ENCODE results near the gene THAP9.
"Not testable (repeated sequence)": the region's sequence is repeated elsewhere in the genome, so short reads cannot be mapped to it uniquely, and the experiment has no call there.

The THAP9 gene

DNA sequence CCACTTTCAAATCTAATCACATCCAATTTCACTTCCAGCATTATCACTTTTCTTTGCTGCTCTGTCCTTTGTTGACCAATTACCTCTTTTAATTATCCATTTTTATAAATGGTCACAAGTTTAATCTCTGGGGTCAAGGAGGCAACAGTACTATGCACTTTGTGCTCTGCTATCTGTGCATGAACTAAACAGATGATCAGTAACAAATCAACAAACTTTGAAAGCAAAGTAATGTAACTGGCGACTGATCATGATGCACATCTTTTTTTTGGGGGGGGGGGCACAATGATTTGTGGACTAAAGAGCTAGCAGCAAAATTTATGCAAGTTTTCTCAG, 8.1 kb upstream of the THAP9 start:
- DNase-seq (ENCODE audit: low read depth in 2 of 2, low spot score in 1 of 2), result no peak

DNA sequence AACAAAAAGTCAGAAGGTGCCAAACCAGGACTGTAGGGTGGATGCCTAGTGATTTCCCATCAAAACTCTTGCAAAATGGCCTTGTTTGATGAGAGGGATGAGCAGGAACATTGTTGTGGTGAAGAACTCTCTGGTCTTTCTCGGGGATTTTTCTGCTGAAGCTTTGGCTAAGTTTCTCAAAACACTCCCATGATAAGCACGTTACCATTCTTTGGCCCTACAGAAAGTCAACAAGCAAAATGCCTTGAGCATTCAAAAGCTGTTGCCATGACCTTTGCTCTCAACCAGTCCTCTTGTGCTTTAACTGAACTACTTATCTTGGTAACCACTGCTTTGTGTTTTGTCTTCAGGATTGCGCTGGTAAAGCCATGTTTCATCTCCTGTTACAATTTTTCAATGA, 6.6 kb upstream of the THAP9 start:
- no peak for DNase-seq (ENCODE audit: low read depth in 2 of 2, low spot score in 1 of 2)

DNA sequence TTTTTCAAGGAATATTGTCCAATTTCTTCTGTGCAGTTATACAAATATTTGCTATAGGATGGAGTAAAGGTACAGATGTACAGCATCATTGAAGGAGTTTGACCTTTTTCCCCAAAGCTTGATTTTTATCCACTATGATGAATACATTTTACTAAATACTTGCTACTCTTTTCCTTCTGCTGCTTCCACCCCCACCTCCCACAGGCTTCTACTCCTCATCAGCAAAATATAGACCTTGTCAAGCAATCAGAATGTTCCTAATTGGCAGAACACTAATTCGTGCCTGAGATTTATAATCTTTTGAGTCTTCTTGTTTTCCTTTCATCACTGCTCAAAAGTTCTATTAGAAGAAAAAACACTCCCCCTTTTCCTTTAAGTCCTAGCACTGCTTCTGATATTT, 3.8 kb upstream of the THAP9 start:
- no peak for DNase-seq (ENCODE audit: low read depth in 2 of 2, low spot score in 1 of 2)

DNA sequence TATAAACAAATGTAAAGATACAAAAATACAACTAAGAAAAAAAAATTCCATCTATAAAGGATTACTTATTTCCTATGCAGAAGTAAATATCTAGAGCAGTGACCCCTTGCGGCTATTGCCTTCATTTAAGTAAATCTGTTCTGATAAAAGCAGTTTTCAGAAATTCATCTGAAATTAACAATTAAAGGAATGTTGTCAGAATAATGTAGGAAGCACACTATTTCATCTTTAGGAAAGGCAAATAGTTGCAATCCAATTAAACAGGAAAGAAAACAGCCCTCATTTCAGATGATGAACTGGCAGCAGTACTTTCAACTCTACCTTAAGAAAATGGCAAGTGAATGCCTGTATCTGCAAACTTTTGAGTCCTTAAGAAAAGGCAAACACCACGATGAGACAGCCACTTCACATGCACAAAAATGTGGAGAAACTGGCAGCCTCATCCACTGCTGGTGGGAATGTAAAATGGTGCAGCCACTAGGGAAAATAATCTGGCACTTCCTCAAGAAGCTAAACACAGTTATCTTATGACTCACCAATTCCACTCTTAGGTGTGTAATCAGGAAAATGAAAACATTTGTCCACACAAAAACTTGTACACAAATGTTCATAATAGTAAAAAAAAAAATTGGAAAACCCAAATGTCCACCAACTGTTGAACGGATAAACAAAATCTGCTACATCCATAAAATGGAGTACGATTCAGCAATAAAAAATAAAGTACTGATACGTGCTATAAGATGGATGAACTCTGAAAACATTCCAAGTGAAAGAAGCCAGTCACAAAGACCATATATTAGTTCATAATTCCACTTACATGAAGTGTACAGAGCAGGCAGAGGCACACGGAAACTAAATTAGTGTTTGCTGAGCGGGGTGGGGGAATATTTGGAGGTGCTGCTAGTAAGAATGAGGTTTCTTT, 2.0 kb upstream of the THAP9 start:
- no peak for DNase-seq (ENCODE audit: low read depth in 2 of 2, low spot score in 1 of 2)

DNA sequence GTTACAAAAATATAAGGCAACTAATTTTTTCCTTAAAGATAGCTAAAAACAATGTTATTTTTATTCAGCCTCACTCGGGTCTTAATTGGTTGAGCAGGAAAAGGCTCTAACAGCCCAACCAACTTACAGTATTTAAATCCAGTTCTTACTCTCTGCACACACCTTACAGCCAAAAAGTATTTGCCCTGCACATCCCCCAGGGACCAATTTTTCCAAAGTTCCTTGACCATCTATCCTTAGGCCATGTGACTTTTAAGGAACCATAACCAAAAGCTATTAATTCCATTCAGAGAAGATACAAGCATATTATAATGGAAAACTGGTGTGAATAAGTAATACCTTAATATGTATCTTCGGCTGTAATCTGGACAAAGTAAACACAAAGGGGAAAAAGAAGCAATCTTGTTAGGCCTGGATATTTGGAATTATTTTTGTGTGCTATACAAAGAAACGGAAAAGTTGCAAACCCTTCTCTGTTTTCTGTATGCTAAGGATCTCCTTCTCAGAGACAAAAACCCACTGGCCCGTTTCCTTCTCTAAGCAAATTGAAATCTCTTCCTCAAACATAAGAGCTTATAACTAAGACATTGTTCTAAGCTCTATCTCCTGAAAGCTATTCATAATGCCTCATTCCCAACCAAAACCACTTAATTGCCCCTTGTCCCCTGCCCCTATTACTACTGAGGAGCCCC, 1.0 kb upstream of the THAP9 start:
- DNase-seq (ENCODE audit: low read depth in 2 of 2, low spot score in 1 of 2), result no peak

- DNase-seq (ENCODE audit: low read depth in 2 of 2, low spot score in 1 of 2), result no peak
These were observed 497 bp upstream of the THAP9 start for GRCh38 chr4:82900066-82900410.

DNA sequence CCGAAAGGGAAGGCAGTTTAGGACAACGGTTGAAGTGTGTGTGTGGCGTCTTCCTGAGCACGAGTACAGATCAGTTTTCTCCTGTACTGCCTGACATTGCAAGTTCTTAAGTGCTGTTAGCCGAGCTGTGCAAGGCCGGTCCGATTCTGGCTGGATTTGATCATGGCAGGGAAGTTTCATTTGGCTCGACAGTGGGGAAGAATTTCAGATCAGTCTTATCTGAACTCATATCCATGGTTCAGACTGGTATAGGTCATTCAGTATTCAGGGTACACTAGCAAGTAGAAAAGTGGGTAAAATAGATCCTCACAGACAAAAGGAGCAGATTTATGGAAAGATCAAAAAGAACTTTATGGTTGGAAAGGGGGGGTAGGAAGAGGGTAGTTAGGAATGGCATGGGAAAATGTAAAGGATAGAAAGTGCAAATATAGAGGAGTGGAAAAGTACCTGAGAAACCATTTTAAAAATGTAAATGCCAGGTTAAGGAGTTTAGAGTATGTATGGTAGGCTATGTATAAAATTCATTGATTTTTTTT, 716 bp downstream of the THAP9 start:
- no peak for DNase-seq (ENCODE audit: low read depth in 2 of 2, low spot score in 1 of 2)

GRCh38 chr4:82903737-82904136, 3.2 kb downstream of the THAP9 start:
- DNase-seq (ENCODE audit: low read depth in 2 of 2, low spot score in 1 of 2), result no peak

DNA sequence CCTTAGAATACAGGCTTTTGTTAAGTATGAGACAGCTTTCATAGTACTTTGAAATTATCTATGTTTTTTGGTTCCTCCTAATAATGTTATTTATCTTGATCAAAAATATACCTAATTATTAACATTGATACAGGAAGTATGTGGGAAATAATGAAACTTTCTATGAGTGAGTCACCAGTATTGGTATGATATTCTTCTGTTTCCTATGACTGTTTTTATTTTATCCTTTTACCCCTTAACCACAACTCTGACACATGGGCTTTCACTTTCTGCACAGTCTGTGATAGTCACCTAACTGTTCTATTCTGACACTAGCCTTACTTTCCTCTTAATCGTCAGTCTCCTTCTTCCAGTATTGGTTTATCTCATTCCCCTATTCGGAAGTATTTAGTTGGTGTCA, 4.7 kb downstream of the THAP9 start:
- DNase-seq (ENCODE audit: low read depth in 2 of 2, low spot score in 1 of 2), result no peak

DNA sequence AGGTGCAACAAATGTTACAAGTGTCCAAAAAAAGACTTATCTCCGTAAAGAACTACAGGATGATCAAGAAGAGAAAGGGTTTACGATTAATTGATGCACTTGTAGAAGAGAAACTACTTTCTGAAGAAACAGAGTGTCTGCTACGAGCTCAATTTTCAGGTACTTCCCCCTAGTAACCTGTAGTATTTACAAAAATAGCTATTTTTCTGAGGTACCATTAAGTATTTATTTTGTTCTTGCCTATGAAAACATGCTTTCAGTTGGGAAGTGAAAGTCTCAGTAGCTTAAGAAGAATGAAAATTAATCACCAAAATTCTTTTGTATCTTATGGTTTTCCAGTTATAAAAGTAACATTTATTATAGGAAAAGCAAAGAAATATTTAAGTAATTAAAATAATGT, 5.9 kb downstream of the THAP9 start:
- DNase-seq (ENCODE audit: low read depth in 2 of 2, low spot score in 1 of 2), result no peak

- no peak for DNase-seq (ENCODE audit: low read depth in 2 of 2, low spot score in 1 of 2)
These were observed 8.8 kb downstream of the THAP9 start for GRCh38 chr4:82909326-82909725.

GRCh38 chr4:82913305-82913704, 12.8 kb downstream of the THAP9 start:
- no peak for DNase-seq (ENCODE audit: low read depth in 2 of 2, low spot score in 1 of 2)

DNA sequence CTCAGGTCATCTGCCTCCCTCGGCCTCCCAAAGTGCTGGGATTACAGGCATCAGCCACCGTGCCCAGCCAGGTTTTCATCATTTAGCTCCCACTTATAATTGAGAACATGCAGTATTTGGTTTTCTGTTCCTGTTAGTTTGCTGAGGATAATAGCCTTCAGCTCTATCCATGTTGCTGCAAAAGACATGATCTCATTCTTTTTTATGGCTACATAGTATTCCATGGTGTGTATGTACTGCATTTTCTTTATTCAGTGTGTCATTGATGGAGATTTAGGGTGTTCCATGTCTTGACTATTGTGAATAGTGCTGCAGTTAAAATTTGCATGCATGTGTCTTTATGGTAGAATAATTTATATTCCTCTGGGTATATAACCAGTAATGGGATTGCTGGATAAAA, 13.4 kb downstream of the THAP9 start:
- DNase-seq (ENCODE audit: low read depth in 2 of 2, low spot score in 1 of 2), result not testable (repeated sequence)

DNA sequence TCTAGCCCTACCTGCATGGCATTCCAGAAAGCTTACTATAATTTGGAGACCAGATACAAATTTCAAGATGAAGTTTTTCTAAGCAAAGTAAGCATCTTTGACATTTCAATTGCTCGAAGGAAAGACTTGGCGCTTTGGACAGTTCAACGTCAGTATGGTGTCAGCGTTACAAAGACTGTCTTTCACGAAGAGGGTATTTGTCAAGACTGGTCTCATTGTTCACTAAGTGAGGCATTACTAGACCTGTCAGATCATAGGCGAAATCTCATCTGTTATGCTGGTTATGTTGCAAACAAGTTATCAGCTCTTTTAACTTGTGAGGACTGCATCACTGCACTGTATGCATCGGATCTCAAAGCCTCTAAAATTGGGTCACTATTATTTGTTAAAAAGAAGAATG, 17.6 kb downstream of the THAP9 start:
- DNase-seq (ENCODE audit: low read depth in 2 of 2, low spot score in 1 of 2), result no peak

- DNase-seq (ENCODE audit: low read depth in 2 of 2, low spot score in 1 of 2), result no peak
These were observed 18.9 kb downstream of the THAP9 start for GRCh38 chr4:82919386-82919785.

GRCh38 chr4:82921795-82922194, 21.3 kb downstream of the THAP9 start:
- DNase-seq (ENCODE audit: low read depth in 2 of 2, low spot score in 1 of 2), result no peak

GRCh38 chr4:82930848-82931755, 30.6 kb downstream of the THAP9 start:
- no peak for DNase-seq (ENCODE audit: low read depth in 2 of 2, low spot score in 1 of 2)

DNA sequence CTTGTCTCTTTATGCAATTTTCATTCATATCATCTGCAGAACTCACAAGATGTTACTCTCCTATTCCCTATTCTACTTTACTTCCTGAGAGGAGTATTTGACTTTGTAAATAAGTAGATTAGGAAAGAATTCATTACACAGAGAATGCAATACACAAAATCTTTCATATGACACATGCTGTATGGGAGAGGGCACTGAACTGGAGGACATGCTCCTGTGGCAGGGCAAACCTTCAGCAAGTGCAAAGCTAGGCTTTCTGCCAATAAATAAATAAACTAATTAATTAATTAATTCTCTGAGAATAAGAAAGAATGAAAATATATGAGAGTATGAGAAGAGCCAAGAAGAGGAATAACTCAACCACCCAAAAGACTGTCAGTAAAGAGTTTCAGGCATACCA, 33.9 kb downstream of the THAP9 start:
- DNase-seq (ENCODE audit: low read depth in 2 of 2, low spot score in 1 of 2), result no peak

GRCh38 chr4:82939414-82939813, 38.9 kb downstream of the THAP9 start:
- no peak for DNase-seq (ENCODE audit: low read depth in 2 of 2, low spot score in 1 of 2)

GRCh38 chr4:82947498-82947897, 47.0 kb downstream of the THAP9 start:
- DNase-seq (ENCODE audit: low read depth in 2 of 2, low spot score in 1 of 2), result no peak

DNA sequence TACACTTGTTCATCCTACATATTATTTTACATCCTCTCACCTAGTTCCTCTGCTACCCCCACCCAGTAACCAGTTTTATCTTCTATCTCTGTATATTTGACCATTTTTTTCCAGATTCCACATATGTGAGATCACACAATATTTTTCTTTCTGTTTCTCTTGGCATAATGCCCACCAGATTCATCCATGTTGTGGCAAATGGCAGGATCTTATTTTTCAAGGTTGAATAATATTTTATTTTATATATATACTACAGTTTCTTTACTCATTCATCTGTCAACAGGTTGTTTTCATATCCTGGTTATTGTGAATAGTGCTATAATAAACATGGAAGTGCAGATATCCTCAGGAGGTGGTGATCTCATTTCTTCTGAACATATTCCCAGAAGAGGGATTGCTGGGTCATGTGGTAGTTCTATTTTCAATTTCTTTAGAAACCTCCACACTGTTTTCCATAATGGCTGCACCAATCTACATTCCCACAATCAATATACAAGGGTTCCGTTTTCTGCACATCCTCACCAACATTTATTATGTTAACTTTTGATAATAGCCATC, 48.2 kb downstream of the THAP9 start:
- no peak for DNase-seq (ENCODE audit: low read depth in 2 of 2, low spot score in 1 of 2)

All from stimulated activated CD8-positive, alpha-beta memory T cell treated with anti-CD3 and anti-CD28 coated beads, Interleukin-4, amount 100 ng/mL, for 4 hours (primary cell).